ENCODE measurements around the gene RAVER1. TPM values are rescaled to one million over a fixed set of nuclear protein-coding genes. Genes with fewer than 3 reads are reported as not detected.

Gene RAVER1
- total and polyA plus RNA-seq, 9 of the 15 experiments (the other 6 are each of a cell fraction or from before 2014, with no cell fraction given), result 0.06 to 113 (median 7.0) TPM

DNA sequence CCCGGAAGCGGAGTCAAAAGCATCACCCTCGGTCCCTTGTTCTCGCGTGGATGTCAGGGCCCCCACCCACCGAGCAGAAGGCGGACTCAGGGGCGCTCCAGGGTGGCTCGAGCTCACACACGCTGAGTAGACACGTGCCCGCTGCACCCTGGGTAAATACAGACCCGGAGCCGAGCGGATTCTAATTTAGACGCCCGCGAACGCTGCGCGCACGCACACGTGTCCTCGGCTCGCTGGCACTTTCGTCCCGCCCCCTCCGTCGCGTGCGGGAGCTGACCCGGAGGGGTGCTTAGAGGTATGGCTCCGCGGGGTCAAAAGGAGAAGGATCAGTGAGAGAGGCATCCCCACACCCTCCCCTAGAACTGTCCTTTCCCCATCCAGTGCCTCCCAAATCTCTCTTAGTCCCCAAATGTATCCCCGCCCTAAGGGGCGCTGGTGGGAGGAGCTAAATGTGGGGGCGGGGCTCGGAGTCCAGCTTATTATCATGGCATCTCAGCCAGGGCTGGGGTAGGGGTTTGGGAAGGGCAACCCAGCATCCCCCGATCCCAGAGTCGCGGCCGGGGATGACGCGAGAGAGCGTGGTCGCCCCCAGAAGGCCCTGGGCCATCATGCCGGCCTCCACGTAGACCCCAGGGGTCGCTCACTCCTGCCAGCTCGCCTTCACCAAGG is 44.0 kb downstream of the RAVER1 start (continued):
- TF ChIP-seq, protein P1, sequence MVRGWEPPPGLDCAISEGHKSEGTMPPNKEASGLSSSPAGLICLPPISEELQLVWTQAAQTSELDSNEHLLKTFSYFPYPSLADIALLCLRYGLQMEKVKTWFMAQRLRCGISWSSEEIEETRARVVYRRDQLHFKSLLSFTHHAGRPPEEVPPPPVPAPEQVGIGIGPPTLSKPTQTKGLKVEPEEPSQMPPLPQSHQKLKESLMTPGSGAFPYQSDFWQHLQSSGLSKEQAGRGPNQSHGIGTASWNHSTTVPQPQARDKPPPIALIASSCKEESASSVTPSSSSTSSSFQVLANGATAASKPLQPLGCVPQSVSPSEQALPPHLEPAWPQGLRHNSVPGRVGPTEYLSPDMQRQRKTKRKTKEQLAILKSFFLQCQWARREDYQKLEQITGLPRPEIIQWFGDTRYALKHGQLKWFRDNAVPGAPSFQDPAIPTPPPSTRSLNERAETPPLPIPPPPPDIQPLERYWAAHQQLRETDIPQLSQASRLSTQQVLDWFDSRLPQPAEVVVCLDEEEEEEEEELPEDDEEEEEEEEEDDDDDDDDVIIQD (CRISPR knock-in tag; IDR thresholded peaks at IDR 0.05), result no peak; the same call in 1 of the 2 replicates
- TF ChIP-seq CAMTA2 (CRISPR knock-in tag; conservative IDR thresholded peaks at IDR 0.05), result peak; percentile 82; the same call in 1 of the 2 replicates
- TF ChIP-seq CBX3 (IDR thresholded peaks at IDR 0.05; ENCODE audit: borderline replicate concordance in 1 of 2, low read length in 2 of 2), result no peak
- TF ChIP-seq, protein P2, sequence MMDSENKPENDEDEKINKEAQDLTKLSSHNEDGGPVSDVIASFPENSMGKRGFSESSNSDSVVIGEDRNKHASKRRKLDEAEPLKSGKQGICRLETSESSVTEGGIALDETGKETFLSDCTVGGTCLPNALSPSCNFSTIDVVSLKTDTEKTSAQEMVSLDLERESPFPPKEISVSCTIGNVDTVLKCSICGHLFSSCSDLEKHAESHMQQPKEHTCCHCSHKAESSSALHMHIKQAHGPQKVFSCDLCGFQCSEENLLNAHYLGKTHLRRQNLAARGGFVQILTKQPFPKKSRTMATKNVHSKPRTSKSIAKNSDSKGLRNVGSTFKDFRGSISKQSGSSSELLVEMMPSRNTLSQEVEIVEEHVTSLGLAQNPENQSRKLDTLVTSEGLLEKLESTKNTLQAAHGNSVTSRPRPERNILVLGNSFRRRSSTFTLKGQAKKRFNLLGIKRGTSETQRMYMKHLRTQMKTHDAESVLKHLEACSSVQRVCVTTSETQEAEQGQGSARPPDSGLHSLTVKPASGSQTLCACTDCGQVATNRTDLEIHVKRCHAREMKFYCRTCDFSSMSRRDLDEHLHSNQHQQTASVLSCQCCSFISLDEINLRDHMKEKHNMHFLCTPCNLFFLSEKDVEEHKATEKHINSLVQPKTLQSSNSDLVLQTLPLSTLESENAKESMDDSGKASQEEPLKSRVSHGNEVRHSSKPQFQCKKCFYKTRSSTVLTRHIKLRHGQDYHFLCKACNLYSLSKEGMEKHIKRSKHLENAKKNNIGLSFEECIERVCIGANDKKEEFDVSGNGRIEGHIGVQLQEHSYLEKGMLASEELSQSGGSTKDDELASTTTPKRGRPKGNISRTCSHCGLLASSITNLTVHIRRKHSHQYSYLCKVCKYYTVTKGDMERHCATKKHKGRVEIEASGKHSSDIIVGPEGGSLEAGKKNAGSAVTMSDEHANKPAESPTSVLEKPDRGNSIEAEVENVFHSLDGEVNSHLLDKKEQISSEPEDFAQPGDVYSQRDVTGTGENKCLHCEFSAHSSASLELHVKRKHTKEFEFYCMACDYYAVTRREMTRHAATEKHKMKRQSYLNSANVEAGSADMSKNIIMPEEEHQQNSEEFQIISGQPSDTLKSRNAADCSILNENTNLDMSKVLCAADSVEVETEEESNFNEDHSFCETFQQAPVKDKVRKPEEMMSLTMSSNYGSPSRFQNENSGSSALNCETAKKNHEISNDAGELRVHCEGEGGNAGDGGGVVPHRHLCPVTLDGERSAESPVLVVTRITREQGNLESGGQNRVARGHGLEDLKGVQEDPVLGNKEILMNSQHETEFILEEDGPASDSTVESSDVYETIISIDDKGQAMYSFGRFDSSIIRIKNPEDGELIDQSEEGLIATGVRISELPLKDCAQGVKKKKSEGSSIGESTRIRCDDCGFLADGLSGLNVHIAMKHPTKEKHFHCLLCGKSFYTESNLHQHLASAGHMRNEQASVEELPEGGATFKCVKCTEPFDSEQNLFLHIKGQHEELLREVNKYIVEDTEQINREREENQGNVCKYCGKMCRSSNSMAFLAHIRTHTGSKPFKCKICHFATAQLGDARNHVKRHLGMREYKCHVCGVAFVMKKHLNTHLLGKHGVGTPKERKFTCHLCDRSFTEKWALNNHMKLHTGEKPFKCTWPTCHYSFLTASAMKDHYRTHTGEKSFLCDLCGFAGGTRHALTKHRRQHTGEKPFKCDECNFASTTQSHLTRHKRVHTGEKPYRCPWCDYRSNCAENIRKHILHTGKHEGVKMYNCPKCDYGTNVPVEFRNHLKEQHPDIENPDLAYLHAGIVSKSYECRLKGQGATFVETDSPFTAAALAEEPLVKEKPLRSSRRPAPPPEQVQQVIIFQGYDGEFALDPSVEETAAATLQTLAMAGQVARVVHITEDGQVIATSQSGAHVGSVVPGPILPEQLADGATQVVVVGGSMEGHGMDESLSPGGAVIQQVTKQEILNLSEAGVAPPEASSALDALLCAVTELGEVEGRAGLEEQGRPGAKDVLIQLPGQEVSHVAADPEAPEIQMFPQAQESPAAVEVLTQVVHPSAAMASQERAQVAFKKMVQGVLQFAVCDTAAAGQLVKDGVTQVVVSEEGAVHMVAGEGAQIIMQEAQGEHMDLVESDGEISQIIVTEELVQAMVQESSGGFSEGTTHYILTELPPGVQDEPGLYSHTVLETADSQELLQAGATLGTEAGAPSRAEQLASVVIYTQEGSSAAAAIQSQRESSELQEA (IDR thresholded peaks at IDR 0.05; ENCODE audit: low read depth), result no peak
- 0 out of 2 replicates have a peak, but pooled peaks have one; percentile 64 for TF ChIP-seq HDAC8 (tag; IDR thresholded peaks at IDR 0.05)
- TF ChIP-seq RAD51 (IDR thresholded peaks at IDR 0.05; ENCODE audit: borderline replicate concordance, low read depth), result peak; percentile 56; the same call in 1 of the 2 replicates
- TF ChIP-seq, protein P3, sequence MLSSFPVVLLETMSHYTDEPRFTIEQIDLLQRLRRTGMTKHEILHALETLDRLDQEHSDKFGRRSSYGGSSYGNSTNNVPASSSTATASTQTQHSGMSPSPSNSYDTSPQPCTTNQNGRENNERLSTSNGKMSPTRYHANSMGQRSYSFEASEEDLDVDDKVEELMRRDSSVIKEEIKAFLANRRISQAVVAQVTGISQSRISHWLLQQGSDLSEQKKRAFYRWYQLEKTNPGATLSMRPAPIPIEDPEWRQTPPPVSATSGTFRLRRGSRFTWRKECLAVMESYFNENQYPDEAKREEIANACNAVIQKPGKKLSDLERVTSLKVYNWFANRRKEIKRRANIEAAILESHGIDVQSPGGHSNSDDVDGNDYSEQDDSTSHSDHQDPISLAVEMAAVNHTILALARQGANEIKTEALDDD (IDR thresholded peaks at IDR 0.05), result no peak; the same call in 1 of the 2 replicates
- no peak for TF ChIP-seq GABPA (tag; conservative IDR thresholded peaks at IDR 0.05; ENCODE audit: low read depth)
- TF ChIP-seq, protein P4, sequence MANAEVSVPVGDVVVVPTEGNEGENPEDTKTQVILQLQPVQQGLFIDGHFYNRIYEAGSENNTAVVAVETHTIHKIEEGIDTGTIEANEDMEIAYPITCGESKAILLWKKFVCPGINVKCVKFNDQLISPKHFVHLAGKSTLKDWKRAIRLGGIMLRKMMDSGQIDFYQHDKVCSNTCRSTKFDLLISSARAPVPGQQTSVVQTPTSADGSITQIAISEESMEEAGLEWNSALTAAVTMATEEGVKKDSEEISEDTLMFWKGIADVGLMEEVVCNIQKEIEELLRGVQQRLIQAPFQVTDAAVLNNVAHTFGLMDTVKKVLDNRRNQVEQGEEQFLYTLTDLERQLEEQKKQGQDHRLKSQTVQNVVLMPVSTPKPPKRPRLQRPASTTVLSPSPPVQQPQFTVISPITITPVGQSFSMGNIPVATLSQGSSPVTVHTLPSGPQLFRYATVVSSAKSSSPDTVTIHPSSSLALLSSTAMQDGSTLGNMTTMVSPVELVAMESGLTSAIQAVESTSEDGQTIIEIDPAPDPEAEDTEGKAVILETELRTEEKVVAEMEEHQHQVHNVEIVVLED (CRISPR knock-in tag; IDR thresholded peaks at IDR 0.05), result peak; percentile 37; the same call in 1 of the 2 replicates

Data from K562 (cell line).